HG02642 (cell line): Measurements from ENCODE around the gene ZNF280A.
"Not testable (repeated sequence)": the region's sequence is repeated elsewhere in the genome, so short reads cannot be mapped to it uniquely, and the experiment has no call there.

Source experiments
- ATAC-seq: cut with Tn5 transposase; IDR thresholded peaks from one replicate; pipeline ENCODE4 v1.9.1; 2021; ENCODE audit warnings: mild to moderate bottlenecking; ENCODE audit not compliant: unreplicated experiment, poor library complexity

The ZNF280A gene

GRCh38 chr22:22514431-22514830 lies 5.6 kb downstream of the ZNF280A start:
- not testable (repeated sequence) for ATAC-seq

- ATAC-seq: no peak
Observed at GRCh38 chr22:22513619-22514018, 6.5 kb downstream of the ZNF280A start.

- no peak for ATAC-seq
Observed at GRCh38 chr22:22512951-22513350, 7.1 kb downstream of the ZNF280A start.

- not testable (repeated sequence) for ATAC-seq
Observed at GRCh38 chr22:22510833-22511232, 9.2 kb downstream of the ZNF280A start.

GRCh38 chr22:22509912-22510311 lies 10.2 kb downstream of the ZNF280A start:
- ATAC-seq: not testable (repeated sequence)

- peak; percentile 97 for ATAC-seq
Observed at GRCh38 chr22:22508274-22509176, 11.5 kb downstream of the ZNF280A start, which contains the start of gene ZNF280B. Gene ZNF280B, minus strand, starts transcription at chr22:22508742. Its CDS starts 19,344 bp downstream, at chr22:22489398.

- ATAC-seq: no peak
Observed at GRCh38 chr22:22507743-22508273, 12.3 kb downstream of the ZNF280A start.

- no peak for ATAC-seq
Observed at GRCh38 chr22:22506736-22507135, 13.3 kb downstream of the ZNF280A start.

GRCh38 chr22:22498267-22498666 lies 21.8 kb downstream of the ZNF280A start:
- ATAC-seq: no peak

- ATAC-seq: not testable (repeated sequence)
Observed at GRCh38 chr22:22491589-22491988, 28.5 kb downstream of the ZNF280A start.

GRCh38 chr22:22488736-22489135 lies 31.3 kb downstream of the ZNF280A start:
- no peak for ATAC-seq

- ATAC-seq: no peak
Observed at GRCh38 chr22:22487869-22488597, 32.0 kb downstream of the ZNF280A start.

GRCh38 chr22:22487059-22487458 lies 33.0 kb downstream of the ZNF280A start:
- ATAC-seq: no peak

- ATAC-seq: no peak
Observed at GRCh38 chr22:22486132-22486899, 33.8 kb downstream of the ZNF280A start.

- ATAC-seq: no peak
Observed at GRCh38 chr22:22485524-22485923, 34.5 kb downstream of the ZNF280A start.

GRCh38 chr22:22484023-22484422 lies 36.0 kb downstream of the ZNF280A start:
- no peak for ATAC-seq

GRCh38 chr22:22480940-22481339 lies 39.1 kb downstream of the ZNF280A start:
- no peak for ATAC-seq

GRCh38 chr22:22479999-22480532 lies 40.0 kb downstream of the ZNF280A start:
- ATAC-seq: no peak

- ATAC-seq: no peak
Observed at GRCh38 chr22:22479116-22479515, 41.0 kb downstream of the ZNF280A start.

GRCh38 chr22:22478470-22478869 lies 41.6 kb downstream of the ZNF280A start:
- no peak for ATAC-seq
